Activated CD8-positive, alpha-beta memory T cell treated with anti-CD3 and anti-CD28 coated beads, Interleukin-2, amount 50 U/mL, for 1 hour (primary cell): ENCODE data around the gene HBD.

Experiments used
- DNase-seq: peaks from one replicate; pipeline ENCODE4 v3.0.0-alpha.2; 2020; ENCODE audit errors: extremely low read depth

The HBD gene

DNA sequence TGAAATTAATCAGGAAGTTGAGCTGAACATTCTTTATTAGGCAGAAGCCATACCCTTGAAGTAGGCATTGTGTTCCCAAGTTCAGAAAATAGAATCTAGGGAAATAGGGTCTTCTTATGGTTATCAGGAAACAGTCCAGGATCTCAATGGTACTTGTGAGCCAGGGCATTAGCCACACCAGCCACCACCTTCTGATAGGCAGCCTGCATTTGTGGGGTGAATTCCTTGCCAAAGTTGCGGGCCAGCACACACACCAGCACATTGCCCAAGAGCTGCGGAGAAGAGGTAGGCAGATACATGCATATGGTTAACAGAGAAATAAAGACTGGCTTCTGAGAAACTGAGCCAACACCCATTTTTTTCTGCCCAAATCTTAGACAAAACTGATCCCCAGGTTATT is 1.5 kb downstream of the HBD start:
- no peak for DNase-seq

GRCh38 chr11:5232176-5232575 is 2.1 kb downstream of the HBD start:
- no peak for DNase-seq

DNA sequence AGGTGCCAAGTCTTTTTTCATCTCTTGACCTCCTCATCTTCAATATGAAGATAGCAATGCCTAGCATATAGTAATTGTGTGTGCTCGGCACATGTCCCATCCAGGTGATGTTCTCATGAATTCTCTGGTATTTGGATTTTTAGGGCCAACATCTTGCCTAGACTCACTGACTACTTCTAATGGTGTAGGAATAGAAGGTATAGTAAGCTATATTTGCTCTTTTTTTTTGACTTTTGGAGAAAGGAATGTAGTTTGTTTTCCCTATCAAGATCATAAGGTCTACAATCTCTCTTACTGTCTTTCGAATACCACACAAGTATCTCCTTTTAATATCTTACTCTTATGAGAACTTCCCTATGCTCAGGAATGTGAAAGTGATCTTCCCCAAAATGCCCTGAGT is 3.2 kb downstream of the HBD start:
- no peak for DNase-seq

- DNase-seq, result no peak
These were observed 4.0 kb downstream of the HBD start for GRCh38 chr11:5230266-5230665.

GRCh38 chr11:5229796-5230195 is 4.5 kb downstream of the HBD start:
- no peak for DNase-seq

- DNase-seq, result no peak
These were observed 4.9 kb downstream of the HBD start for GRCh38 chr11:5229356-5229755.

GRCh38 chr11:5228124-5228523 is 6.2 kb downstream of the HBD start:
- DNase-seq, result no peak

DNA sequence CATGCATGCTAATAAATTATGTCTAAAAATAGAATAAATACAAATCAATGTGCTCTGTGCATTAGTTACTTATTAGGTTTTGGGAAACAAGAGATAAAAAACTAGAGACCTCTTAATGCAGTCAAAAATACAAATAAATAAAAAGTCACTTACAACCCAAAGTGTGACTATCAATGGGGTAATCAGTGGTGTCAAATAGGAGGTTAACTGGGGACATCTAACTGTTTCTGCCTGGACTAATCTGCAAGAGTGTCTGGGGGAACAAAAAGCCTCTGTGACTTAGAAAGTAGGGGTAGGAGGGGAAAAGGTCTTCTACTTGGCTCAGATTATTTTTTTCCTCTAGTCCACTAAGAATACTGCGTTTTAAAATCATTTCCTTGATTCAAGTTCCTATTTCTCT is 6.6 kb downstream of the HBD start:
- no peak for DNase-seq

GRCh38 chr11:5226732-5227310 is 7.5 kb downstream of the HBD start, which contains the start of gene HBB:
Gene HBB (minus strand): TSS chr11:5227071. CDS start chr11:5227021, 50 bp downstream.
- DNase-seq, result no peak

GRCh38 chr11:5225480-5225871 is 8.8 kb downstream of the HBD start:
- DNase-seq, result no peak

DNA sequence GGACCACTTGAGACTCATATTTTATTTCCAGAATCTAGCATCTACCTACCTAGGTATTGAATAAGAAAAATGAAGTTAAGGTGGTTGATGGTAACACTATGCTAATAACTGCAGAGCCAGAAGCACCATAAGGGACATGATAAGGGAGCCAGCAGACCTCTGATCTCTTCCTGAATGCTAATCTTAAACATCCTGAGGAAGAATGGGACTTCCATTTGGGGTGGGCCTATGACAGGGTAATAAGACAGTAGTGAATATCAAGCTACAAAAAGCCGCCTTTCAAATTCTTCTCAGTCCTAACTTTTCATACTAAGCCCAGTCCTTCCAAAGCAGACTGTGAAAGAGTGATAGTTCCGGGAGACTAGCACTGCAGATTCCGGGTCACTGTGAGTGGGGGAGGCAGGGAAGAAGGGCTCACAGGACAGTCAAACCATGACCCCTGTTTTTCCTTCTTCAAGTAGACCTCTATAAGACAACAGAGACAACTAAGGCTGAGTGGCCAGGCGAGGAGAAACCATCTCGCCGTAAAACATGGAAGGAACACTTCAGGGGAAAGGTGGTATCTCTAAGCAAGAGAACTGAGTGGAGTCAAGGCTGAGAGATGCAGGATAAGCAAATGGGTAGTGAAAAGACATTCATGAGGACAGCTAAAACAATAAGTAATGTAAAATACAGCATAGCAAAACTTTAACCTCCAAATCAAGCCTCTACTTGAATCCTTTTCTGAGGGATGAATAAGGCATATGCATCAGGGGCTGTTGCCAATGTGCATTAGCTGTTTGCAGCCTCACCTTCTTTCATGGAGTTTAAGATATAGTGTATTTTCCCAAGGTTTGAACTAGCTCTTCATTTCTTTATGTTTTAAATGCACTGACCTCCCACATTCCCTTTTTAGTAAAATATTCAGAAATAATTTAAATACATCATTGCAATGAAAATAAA is 9.5 kb downstream of the HBD start:
- DNase-seq, result no peak

GRCh38 chr11:5223686-5224085 is 10.6 kb downstream of the HBD start:
- no peak for DNase-seq

DNA sequence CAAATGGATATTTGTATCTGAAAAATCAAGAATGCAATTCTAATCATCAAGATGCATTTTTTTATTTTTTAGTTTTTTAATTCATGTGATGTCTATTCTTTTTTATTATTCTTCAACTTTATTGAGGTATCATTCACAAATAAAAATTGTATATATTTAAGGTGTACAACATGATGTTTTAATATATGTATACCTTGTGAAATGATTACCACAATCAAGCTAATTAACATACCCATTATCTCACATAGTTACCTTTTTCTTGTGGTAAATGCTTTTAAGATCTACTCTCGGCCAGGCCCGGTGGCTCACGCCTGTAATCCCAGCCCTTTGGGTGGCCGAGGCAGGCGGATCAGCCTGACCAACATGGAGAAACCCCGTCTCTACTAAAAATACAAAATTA is 11.1 kb downstream of the HBD start:
- no peak for DNase-seq

- DNase-seq, result no peak
These were observed 23.9 kb downstream of the HBD start for GRCh38 chr11:5210376-5210885.

GRCh38 chr11:5204787-5205186 is 29.5 kb downstream of the HBD start:
- no peak for DNase-seq

DNA sequence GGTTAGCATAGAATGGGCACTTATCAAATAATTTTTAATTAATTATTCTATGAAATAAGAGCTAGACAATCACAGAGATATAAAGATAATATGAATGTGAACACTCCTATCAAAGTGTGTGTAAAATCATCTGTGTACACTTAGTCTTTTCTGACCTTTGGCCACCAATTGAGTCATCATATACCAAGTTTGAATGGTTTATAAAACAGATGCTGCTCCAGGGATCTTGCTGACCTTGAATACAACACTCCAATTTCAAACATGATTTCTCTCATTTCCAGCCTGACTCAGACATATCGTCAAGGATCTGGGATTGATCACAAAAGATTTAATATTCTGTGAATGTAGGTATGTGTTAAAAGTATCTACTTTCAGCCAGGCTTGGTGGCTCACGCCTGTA is 30.9 kb downstream of the HBD start:
- no peak for DNase-seq

DNA sequence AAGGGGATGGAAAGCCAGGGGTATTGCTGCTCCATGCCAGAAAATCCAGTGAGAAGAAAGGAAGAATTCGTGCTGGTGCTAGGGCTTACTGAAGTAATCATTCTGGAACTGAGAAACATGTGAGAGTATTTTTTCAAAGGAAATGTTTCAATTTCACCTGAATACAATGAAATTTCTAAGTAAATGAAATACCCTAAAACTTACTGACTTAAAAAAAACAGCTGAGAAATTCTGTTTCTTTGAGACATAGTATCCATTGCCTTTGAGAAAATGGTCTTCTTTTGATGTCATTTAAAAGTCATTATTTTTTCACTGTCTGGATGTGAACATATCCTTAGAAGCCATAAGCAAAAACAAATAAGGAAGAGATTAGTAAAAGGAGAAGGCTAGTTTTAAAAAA is 33.7 kb downstream of the HBD start, which contains the start of gene OR51V1:
Gene OR51V1 (minus strand): TSS at position 101 of the 400 bp plus-strand sequence. CDS start 0 bp downstream, at position 101.
- no peak for DNase-seq

DNA sequence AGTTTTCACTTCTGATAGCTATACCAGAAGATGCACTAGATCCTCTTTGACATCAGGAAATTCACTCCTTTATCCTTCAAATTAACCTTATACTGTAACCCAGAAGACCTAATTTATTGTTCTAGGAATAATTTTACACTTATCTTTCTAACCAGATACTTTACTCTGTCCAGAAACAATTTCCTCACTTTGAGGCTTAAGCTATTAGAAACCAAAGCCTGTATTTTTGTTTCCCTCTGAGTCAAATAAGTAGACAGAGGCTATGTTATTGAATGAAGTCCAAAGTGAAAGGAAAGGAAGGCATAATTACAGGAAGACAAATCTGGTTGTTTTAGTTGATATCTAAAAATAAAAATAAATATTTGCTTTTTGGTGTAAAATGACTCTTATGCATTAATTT is 36.0 kb downstream of the HBD start:
- DNase-seq, result no peak

DNA sequence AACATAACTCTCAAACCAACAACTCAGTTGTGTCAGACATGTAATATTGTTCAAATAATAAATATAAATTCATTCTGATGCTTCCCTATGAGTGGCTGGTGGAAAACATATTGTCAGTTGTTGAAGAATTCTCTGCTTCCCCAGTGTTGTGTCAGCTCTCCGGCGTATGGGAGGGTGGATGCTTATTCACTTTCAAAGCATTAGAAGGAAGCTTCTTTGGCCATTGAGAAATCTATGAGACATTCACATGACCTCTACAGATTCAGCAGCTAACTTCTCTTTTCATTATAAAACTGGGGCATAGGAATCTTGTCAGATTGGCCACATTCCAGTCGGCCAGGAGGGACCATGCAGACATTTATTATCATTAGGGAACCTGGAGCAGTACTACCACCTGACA is 36.7 kb downstream of the HBD start:
- DNase-seq, result no peak

DNA sequence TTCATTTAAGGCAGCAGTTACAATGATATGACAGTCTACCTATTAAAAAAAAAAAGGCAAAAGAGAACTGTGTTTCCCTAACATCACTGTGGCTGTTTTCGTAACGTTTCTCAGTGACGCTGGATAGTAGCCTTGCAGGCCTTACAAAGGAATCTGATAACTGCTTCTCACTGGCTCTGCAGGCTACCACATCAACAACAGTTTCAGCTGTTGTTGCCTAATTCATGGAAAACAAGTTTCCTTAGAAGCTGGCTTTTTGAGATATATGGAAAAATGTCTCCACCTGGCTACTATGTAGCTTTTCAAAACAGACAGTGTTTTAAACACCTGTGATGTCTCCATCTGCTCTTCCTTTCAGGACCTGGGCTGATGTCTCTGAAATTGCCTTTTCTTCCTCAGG is 37.6 kb downstream of the HBD start:
- DNase-seq, result no peak

- no peak for DNase-seq
These were observed 38.2 kb downstream of the HBD start for GRCh38 chr11:5196067-5196466.

- DNase-seq, result no peak
These were observed 41.5 kb downstream of the HBD start for GRCh38 chr11:5192738-5193137.

- no peak for DNase-seq
These were observed 46.1 kb downstream of the HBD start for GRCh38 chr11:5188201-5188600.
